Osteocyte (in vitro differentiated cells): ENCODE measurements around the gene FAM3D. TPM values are rescaled to one million over a fixed set of nuclear protein-coding genes. Genes with fewer than 3 reads are reported as not detected.
"Not testable (repeated sequence)": the region's sequence is repeated elsewhere in the genome, so short reads cannot be mapped to it uniquely, and the experiment has no call there.

Source experiments
- DNase-seq: peaks from one replicate; pipeline ENCODE4 v3.0.0; 2021; ENCODE audit warnings: mixed read lengths; ENCODE audit not compliant: unreplicated experiment; ENCODE audit errors: extremely low spot score
- H3K27ac Mint-ChIP-seq: one replicate; pipeline ENCODE4 v1.8.0; 2021; ENCODE audit warnings: mild to moderate bottlenecking, mixed read lengths; ENCODE audit not compliant: unreplicated experiment
- H3K27me3 Mint-ChIP-seq: one replicate; pipeline ENCODE4 v1.8.0; 2021; ENCODE audit warnings: mixed read lengths; ENCODE audit not compliant: unreplicated experiment
- H3K36me3 Mint-ChIP-seq: one replicate; pipeline ENCODE4 v1.8.0; 2021; ENCODE audit warnings: mixed read lengths; ENCODE audit not compliant: unreplicated experiment
- H3K4me1 Mint-ChIP-seq: one replicate; pipeline ENCODE4 v1.8.0; 2021; ENCODE audit warnings: mixed read lengths; ENCODE audit not compliant: unreplicated experiment
- H3K4me3 Mint-ChIP-seq: one replicate; pipeline ENCODE4 v1.8.0; 2021; ENCODE audit warnings: mild to moderate bottlenecking, moderate library complexity, mixed read lengths; ENCODE audit not compliant: unreplicated experiment
- H3K9me3 Mint-ChIP-seq: one replicate; pipeline ENCODE4 v1.8.0; 2021; ENCODE audit warnings: mixed read lengths; ENCODE audit not compliant: unreplicated experiment
- total RNA-seq: library from RNA; stranded (reverse); gene quantifications from 2 replicates; pipeline ENCODE4 v1.2.1, GENCODE V29; 2021
- TF ChIP-seq, protein P1 (sequence below): fragments of 200-600 bp; sonication (generic); IDR thresholded peaks from 2 replicates; pipeline ENCODE4 v1.5.0; 2021; ENCODE audit warnings: antibody characterized with exemption, mild to moderate bottlenecking, moderate library complexity

The FAM3D gene
- total RNA-seq, 1 donor from 2014 or later, result not detected

DNA sequence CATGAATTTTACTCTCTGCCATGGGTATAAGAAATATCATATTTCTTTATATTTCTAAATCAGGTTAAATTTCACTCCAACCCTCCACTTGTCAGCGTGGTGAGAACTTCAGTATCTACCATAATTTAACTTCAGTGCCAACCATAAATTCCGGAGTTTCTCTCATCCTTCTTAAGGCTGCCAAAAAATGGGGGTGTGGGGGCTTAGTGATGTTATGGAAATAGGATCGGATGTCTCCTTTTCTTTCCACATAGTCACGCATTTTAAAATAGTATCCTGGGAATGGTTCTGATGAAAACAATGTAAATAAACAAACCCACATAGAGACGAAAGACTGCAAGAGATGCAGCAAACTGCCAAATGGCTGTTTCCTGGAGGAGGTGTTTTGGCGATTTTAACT is 12.9 kb upstream of the FAM3D start:
- TF ChIP-seq, protein P1, sequence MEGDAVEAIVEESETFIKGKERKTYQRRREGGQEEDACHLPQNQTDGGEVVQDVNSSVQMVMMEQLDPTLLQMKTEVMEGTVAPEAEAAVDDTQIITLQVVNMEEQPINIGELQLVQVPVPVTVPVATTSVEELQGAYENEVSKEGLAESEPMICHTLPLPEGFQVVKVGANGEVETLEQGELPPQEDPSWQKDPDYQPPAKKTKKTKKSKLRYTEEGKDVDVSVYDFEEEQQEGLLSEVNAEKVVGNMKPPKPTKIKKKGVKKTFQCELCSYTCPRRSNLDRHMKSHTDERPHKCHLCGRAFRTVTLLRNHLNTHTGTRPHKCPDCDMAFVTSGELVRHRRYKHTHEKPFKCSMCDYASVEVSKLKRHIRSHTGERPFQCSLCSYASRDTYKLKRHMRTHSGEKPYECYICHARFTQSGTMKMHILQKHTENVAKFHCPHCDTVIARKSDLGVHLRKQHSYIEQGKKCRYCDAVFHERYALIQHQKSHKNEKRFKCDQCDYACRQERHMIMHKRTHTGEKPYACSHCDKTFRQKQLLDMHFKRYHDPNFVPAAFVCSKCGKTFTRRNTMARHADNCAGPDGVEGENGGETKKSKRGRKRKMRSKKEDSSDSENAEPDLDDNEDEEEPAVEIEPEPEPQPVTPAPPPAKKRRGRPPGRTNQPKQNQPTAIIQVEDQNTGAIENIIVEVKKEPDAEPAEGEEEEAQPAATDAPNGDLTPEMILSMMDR, result no peak
- no peak overlapping the region for H3K4me3 Mint-ChIP-seq
- no peak for DNase-seq
- H3K27me3 Mint-ChIP-seq, result peaks cover 34% of the 10 kb centered on the region
- no peaks in the 10 kb centered on the region for H3K4me1 Mint-ChIP-seq
- no peaks in the 10 kb centered on the region for H3K36me3 Mint-ChIP-seq
- peaks cover 12% of the 10 kb centered on the region for H3K9me3 Mint-ChIP-seq
- no peak overlapping the region for H3K27ac Mint-ChIP-seq

DNA sequence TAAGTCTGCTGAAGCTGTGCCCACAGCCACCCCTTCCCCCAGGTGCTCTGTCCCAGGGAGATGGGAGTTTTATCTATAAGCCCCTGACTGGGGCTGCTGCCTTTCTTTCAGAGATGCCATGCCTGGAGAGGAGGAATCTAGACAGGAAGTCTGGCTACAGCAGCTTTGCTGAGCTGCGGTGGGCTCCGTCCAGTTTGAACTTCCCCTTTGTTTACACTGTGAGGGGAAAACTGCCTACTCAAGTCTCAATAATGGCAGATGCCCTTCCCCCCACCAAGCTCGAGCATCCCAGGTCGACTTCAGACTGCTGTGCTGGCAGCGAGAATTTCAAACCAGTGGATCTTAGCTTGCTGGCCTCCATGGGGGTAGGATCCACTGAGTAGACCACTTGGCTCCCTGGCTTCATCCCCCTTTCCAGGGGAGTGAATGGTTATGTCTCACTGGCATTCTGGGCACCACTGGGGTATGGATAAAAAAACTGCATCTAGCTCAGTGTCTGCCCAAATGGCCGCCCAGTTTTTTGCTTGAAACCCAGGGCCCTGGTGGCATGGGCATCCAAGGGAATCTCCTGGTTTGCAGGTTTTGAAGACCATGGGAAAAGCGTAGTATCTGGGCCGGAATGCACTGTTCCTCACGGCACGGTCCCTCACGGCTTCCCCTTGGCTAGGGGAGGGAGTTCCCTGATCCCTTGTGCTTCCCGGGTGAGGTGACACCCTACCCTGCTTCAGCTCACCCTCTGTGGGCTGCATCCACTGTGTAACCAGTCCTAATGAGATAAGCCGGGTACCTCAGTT is 11.8 kb upstream of the FAM3D start:
- not testable (repeated sequence) for H3K4me3 Mint-ChIP-seq, DNase-seq, H3K27ac Mint-ChIP-seq, H3K36me3 Mint-ChIP-seq, H3K4me1 Mint-ChIP-seq
- peaks cover 41% of the 10 kb centered on the region for H3K27me3 Mint-ChIP-seq
- peaks cover 15% of the 10 kb centered on the region for H3K9me3 Mint-ChIP-seq

DNA sequence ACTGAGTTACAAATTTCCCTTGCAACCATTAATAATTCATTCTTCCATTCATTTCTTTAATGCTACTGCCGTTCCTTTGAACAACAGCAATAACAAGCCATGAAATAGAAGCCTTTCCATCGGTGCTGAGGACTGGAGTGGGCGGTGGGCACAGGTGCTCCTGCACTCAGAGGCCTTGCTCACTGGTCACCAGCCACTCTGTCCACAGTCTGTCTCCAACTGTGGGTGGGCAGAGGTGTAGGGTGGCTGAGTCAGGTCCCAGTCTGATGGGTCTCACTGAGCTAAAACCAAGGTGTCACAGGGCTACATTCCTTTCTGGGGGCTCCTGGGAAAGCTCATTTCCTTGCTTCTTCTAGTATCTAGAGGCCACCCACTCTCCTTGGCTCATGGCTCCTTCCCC is 6.3 kb upstream of the FAM3D start:
- Mint-ChIP-seq H3K36me3 (no peaks in the 10 kb centered on the region), H3K4me1 (peaks cover 5% of the 10 kb centered on the region), H3K27ac (no peak overlapping the region), H3K4me3 (no peak overlapping the region), H3K27me3 (peaks cover 53% of the 10 kb centered on the region), H3K9me3 (peaks cover 15% of the 10 kb centered on the region)
- TF ChIP-seq, protein P1, result no peak
- no peak for DNase-seq

DNA sequence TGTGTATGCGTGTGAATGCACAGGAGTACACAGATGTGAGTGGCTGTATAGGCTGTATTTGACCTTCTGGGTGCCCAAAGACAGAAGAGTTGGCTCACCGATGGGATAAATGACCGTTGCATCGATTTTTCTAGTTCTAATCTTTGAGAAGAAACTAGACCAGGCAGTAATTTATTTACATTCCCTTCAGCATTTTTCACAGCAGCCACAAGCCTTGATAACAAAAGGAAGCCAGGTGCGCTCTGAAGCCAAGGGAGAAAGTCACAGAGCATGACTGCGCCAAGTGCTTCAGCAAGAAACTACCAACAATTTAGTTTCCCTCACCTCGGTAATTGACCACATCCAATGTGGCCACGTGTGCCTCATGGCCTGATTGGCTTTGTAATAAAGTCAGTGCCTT is 5.9 kb upstream of the FAM3D start:
- Mint-ChIP-seq H3K27ac (no peak overlapping the region), H3K9me3 (peaks cover 15% of the 10 kb centered on the region), H3K27me3 (peaks cover 49% of the 10 kb centered on the region), H3K4me3 (no peak overlapping the region), H3K4me1 (peaks cover 5% of the 10 kb centered on the region), H3K36me3 (no peaks in the 10 kb centered on the region)
- no peak for DNase-seq
- TF ChIP-seq, protein P1, result no peak

DNA sequence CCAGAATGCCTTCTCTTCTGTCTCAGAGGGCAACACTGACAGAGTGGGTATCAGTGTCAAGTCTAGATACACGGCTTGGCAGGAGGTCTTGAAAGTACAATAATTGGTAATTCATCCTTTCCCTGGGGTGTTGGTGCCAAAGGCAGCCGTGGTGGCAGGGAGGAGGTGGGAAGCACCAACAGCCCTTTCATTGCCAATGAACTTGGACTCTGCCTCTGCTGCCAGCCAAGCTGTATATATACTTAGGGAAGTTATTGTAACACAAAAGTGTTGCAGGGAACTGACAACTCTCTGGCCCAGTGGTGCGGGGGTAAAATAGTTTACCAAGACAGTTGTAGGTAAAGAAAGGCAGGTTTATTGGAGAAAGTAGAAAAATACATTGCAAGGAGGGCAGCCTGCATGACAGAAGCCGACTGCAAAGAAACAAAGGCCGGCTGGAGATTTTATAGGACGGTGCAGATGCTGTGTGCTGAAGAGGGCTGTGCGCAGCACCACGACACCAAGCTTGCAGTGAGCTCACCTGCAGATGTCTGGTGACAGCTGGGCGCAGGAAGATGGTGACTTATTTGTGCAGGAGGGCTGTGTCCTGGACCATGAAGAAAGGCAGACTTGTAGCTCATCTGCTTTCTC is 4.0 kb upstream of the FAM3D start:
- H3K36me3 Mint-ChIP-seq, result no peaks in the 10 kb centered on the region
- TF ChIP-seq, protein P1, result no peak
- no peak overlapping the region for H3K4me3 Mint-ChIP-seq
- DNase-seq, result no peak
- no peak overlapping the region for H3K27ac Mint-ChIP-seq
- H3K27me3 Mint-ChIP-seq, result peaks cover 35% of the 10 kb centered on the region
- peaks cover 5% of the 10 kb centered on the region for H3K4me1 Mint-ChIP-seq
- H3K9me3 Mint-ChIP-seq, result peaks cover 11% of the 10 kb centered on the region
